HG03097 (cell line): ENCODE data around the gene SART3.
"Not testable (repeated sequence)": the region's sequence is repeated elsewhere in the genome, so short reads cannot be mapped to it uniquely, and the experiment has no call there.

ENCODE experiments used
- ATAC-seq: cut with Tn5 transposase; IDR thresholded peaks from one replicate; pipeline ENCODE4 v1.9.1; 2021; ENCODE audit not compliant: unreplicated experiment, low FRiP score

The SART3 gene

GRCh38 chr12:108582978-108583770, 22.2 kb upstream of the SART3 start:
- ATAC-seq, result no peak

- ATAC-seq, result no peak
Observed at GRCh38 chr12:108582509-108582908, 21.5 kb upstream of the SART3 start.

- no peak for ATAC-seq
Observed at GRCh38 chr12:108581311-108582227, 20.6 kb upstream of the SART3 start.

- no peak for ATAC-seq
Observed at GRCh38 chr12:108580531-108580930, 19.6 kb upstream of the SART3 start.

GRCh38 chr12:108578813-108579212, 17.8 kb upstream of the SART3 start:
- no peak for ATAC-seq

GRCh38 chr12:108578264-108578663, 17.3 kb upstream of the SART3 start:
- ATAC-seq, result no peak

- no peak for ATAC-seq
Observed at GRCh38 chr12:108577458-108577857, 16.5 kb upstream of the SART3 start.

GRCh38 chr12:108576660-108577234, 15.8 kb upstream of the SART3 start:
- ATAC-seq, result no peak

GRCh38 chr12:108575199-108575912, 14.4 kb upstream of the SART3 start:
- ATAC-seq, result no peak

GRCh38 chr12:108574276-108574675, 13.3 kb upstream of the SART3 start:
- not testable (repeated sequence) for ATAC-seq

GRCh38 chr12:108573317-108573716, 12.3 kb upstream of the SART3 start:
- ATAC-seq, result no peak

- no peak for ATAC-seq
Observed at GRCh38 chr12:108572166-108572790, 11.3 kb upstream of the SART3 start.

GRCh38 chr12:108571609-108572165, 10.7 kb upstream of the SART3 start:
- no peak for ATAC-seq

- ATAC-seq, result no peak
Observed at GRCh38 chr12:108570743-108571608, 10.0 kb upstream of the SART3 start.

- peak; percentile 63 for ATAC-seq
Observed at GRCh38 chr12:108568338-108569154, 7.6 kb upstream of the SART3 start.

GRCh38 chr12:108567406-108568337, 6.7 kb upstream of the SART3 start:
- no peak for ATAC-seq

GRCh38 chr12:108566452-108566851, 5.5 kb upstream of the SART3 start:
- no peak for ATAC-seq
